Endodermal cell (in vitro differentiated cells): Measurements from ENCODE around the gene OR1I1. TPM values are rescaled to one million over a fixed set of nuclear protein-coding genes. Genes with fewer than 3 reads are reported as not detected.
"Not testable (repeated sequence)": the region's sequence is repeated elsewhere in the genome, so short reads cannot be mapped to it uniquely, and the experiment has no call there.

Experiments
- DNase-seq: peaks from one replicate; pipeline ENCODE4 v3.0.0-alpha.2; 2017
- H3K27ac ChIP-seq: 2 replicates; pipeline ENCODE4 v1.5.1; 2013; ENCODE audit warnings: mild to moderate bottlenecking, low read depth, low read length, moderate library complexity
- H3K27me3 ChIP-seq: 2 replicates; pipeline ENCODE4 v1.6.1; 2013; ENCODE audit warnings: mild to moderate bottlenecking, low read length, moderate library complexity; ENCODE audit not compliant: insufficient read depth, control insufficient read depth, poor library complexity, severe bottlenecking
- H3K36me3 ChIP-seq: 2 replicates; pipeline ENCODE4 v1.7.0; 2013; ENCODE audit warnings: mild to moderate bottlenecking, low read length, moderate library complexity; ENCODE audit not compliant: control insufficient read depth, insufficient read depth
- H3K4me1 ChIP-seq: one replicate; pipeline ENCODE4 v1.7.0; 2013; ENCODE audit warnings: low read length; ENCODE audit not compliant: control insufficient read depth, insufficient read depth
- H3K4me3 ChIP-seq: 2 replicates; pipeline ENCODE4 v1.5.1; 2013; ENCODE audit warnings: mild to moderate bottlenecking, low read length, moderate library complexity
- H3K9ac ChIP-seq: 2 replicates; pipeline ENCODE4 v1.6.1; 2013; ENCODE audit warnings: mild to moderate bottlenecking, low read length, moderate library complexity; ENCODE audit not compliant: poor library complexity, severe bottlenecking; ENCODE audit errors: extremely low read depth
- H3K9me3 ChIP-seq: 2 replicates; pipeline ENCODE4 v1.6.1; 2013; ENCODE audit warnings: mild to moderate bottlenecking, low read length, moderate library complexity; ENCODE audit not compliant: control insufficient read depth
- H3K27ac Mint-ChIP-seq: 2 replicates; pipeline ENCODE4 v1.8.0; 2020; ENCODE audit warnings: mixed read lengths
- H3K27me3 Mint-ChIP-seq: 2 replicates; pipeline ENCODE4 v1.8.0; 2021; ENCODE audit warnings: mild to moderate bottlenecking, mixed read lengths; ENCODE audit not compliant: insufficient read depth
- H3K36me3 Mint-ChIP-seq: 2 replicates; pipeline ENCODE4 v1.8.0; 2020; ENCODE audit warnings: low read depth, mixed read lengths
- H3K4me1 Mint-ChIP-seq: 2 replicates; pipeline ENCODE4 v1.8.0; 2020; ENCODE audit warnings: mixed read lengths
- H3K4me3 Mint-ChIP-seq: 2 replicates; pipeline ENCODE4 v1.8.0; 2020; ENCODE audit warnings: mild to moderate bottlenecking, moderate library complexity, mixed read lengths
- H3K9me3 Mint-ChIP-seq: 2 replicates; pipeline ENCODE4 v1.8.0; 2020; ENCODE audit warnings: mild to moderate bottlenecking, mixed read lengths
- CTCF ChIP-seq: fragments of 200-600 bp; sonication (generic); conservative IDR thresholded peaks from 2 replicates; pipeline ENCODE4 v1.5.0; 2021; ENCODE audit warnings: antibody characterized with exemption, mild to moderate bottlenecking
- WGBS, 2 experiments: methylation state at CpG; one replicate each; pipeline versions ENCODE4 v1.1.5 to v1.1.7; 2013; ENCODE audit warnings: missing lambda C conversion rate in 2 of 2, mixed read lengths in 1 of 2; ENCODE audit not compliant: insufficient coverage in 1 of 2, insufficient read length in 1 of 2; 5-methylcytosine and 5-hydroxymethylcytosine counted together
- total RNA-seq, 2 donors: library from RNA; stranded (reverse); fragmentation: NEBNext Ultra II Directional in 1 of 2; extraction: Animal tissue kit (Norgen Biotek cat#: 25700) in 1 of 2; gene quantifications; 2 replicates in 1 of 2; 3 replicates in 1 of 2; pipeline ENCODE4 v1.2.1, GENCODE V29; 2021

OR1I1 gene
- total RNA-seq, 2 donors from 2014 or later = not detected

- H3K9me3 ChIP-seq = peaks cover 52% of the 10 kb centered on the region
- Mint-ChIP-seq H3K4me3 (no peak within 1 kb of the TSS), H3K4me1 (no peaks in the 10 kb centered on the region), H3K27me3 (no peaks in the 10 kb centered on the region), H3K36me3 (peaks cover 2% of the 10 kb centered on the region), H3K27ac (no peak within 1 kb of the TSS), H3K9me3 (peaks cover 89% of the 10 kb centered on the region)
- TF ChIP-seq CTCF = no peak
- no peak within 1 kb of the TSS for H3K4me3 ChIP-seq
- no peaks in the 10 kb centered on the region for H3K36me3 ChIP-seq
- no peaks in the 10 kb centered on the region for H3K4me1 ChIP-seq
- no peaks in the 10 kb centered on the region for H3K27me3 ChIP-seq
- no peak within 1 kb of the TSS for H3K27ac ChIP-seq
- 84 to 92% methylated on average over 8 to 11 of the region's 11 CpGs for WGBS, 2 experiments
- H3K9ac ChIP-seq = no peak within 1 kb of the TSS
- DNase-seq = no peak
Measured at GRCh38 chr19:15048885-15049541, 33.0 kb upstream of the OR1I1 start, which contains the start of gene CASP14. CASP14 (plus strand) TSS chr19:15049480; CDS start chr19:15052252, 2,772 bp downstream.

- H3K27ac ChIP-seq = no peak overlapping the region
- no peaks in the 10 kb centered on the region for H3K27me3 Mint-ChIP-seq
- no peak overlapping the region for H3K9ac ChIP-seq
- TF ChIP-seq CTCF = no peak
- H3K4me1 Mint-ChIP-seq = no peaks in the 10 kb centered on the region
- H3K9me3 Mint-ChIP-seq = peaks cover 88% of the 10 kb centered on the region
- no peaks in the 10 kb centered on the region for H3K36me3 ChIP-seq
- H3K9me3 ChIP-seq = peaks cover 49% of the 10 kb centered on the region
- 79 to 91% methylated on average over 2 of the region's 2 CpGs for WGBS, 2 experiments
- no peak for DNase-seq
- H3K4me3 ChIP-seq = no peak overlapping the region
- H3K27me3 ChIP-seq = no peaks in the 10 kb centered on the region
- no peaks in the 10 kb centered on the region for H3K4me1 ChIP-seq
- H3K36me3 Mint-ChIP-seq = peaks cover 2% of the 10 kb centered on the region
- no peak overlapping the region for H3K4me3 Mint-ChIP-seq
- H3K27ac Mint-ChIP-seq = no peak overlapping the region
Measured at GRCh38 chr19:15050639-15051038, 31.4 kb upstream of the OR1I1 start.

GRCh38 chr19:15062036-15062435 is 20.0 kb upstream of the OR1I1 start:
- no peaks in the 10 kb centered on the region for H3K27me3 ChIP-seq
- WGBS, 2 experiments = 63 to 76% methylated on average over 2 to 12 of the region's 12 CpGs
- Mint-ChIP-seq H3K27me3 (peaks cover under 1% of the 10 kb centered on the region), H3K4me3 (no peak overlapping the region), H3K36me3 (no peaks in the 10 kb centered on the region), H3K4me1 (no peaks in the 10 kb centered on the region), H3K9me3 (peaks cover 78% of the 10 kb centered on the region), H3K27ac (no peak overlapping the region)
- H3K27ac ChIP-seq = no peak overlapping the region
- DNase-seq = no peak
- H3K36me3 ChIP-seq = no peaks in the 10 kb centered on the region
- no peak overlapping the region for H3K4me3 ChIP-seq
- TF ChIP-seq CTCF = no peak
- H3K9ac ChIP-seq = no peak overlapping the region
- no peaks in the 10 kb centered on the region for H3K4me1 ChIP-seq
- peaks cover 32% of the 10 kb centered on the region for H3K9me3 ChIP-seq

- H3K36me3 ChIP-seq, H3K27me3 Mint-ChIP-seq, H3K4me1 Mint-ChIP-seq, DNase-seq, H3K27ac Mint-ChIP-seq, H3K4me3 ChIP-seq, H3K4me3 Mint-ChIP-seq, H3K27ac ChIP-seq, H3K27me3 ChIP-seq, H3K9ac ChIP-seq, H3K36me3 Mint-ChIP-seq, H3K4me1 ChIP-seq: not testable (repeated sequence)
- H3K9me3 Mint-ChIP-seq = peaks cover 60% of the 10 kb centered on the region
- peaks cover 18% of the 10 kb centered on the region for H3K9me3 ChIP-seq
- WGBS, 2 experiments = 28 to 59% methylated on average over 3 to 4 of the region's 4 CpGs
Measured at GRCh38 chr19:15070386-15070785, 11.6 kb upstream of the OR1I1 start.
